Right lobe of liver (tissue), 4 donors: ENCODE results near the gene SUCO.

Source experiments
- CTCF ChIP-seq, 4 donors: fragments of 200-600 bp in 3 of 4; fragments of 450-650 bp in 1 of 4; IDR thresholded peaks; one replicate each; pipeline versions ENCODE4 v1.5.1 to v1.8.0; 2016 to 2022; ENCODE audit warnings: antibody characterized with exemption in 4 of 4, mild to moderate bottlenecking in 2 of 4
- POLR2A ChIP-seq: fragments of 450-650 bp; IDR thresholded peaks from one replicate; pipeline ENCODE4 v1.6.1; 2017; ENCODE audit warnings: antibody characterized with exemption, mild to moderate bottlenecking
- donor health status: DM: no; HTN: no; CAD: no.
- donor health status: DM: no; HTN: no; CAD: no.
- donor health status: DM: no; HTN: yes; CAD: no.

DNA sequence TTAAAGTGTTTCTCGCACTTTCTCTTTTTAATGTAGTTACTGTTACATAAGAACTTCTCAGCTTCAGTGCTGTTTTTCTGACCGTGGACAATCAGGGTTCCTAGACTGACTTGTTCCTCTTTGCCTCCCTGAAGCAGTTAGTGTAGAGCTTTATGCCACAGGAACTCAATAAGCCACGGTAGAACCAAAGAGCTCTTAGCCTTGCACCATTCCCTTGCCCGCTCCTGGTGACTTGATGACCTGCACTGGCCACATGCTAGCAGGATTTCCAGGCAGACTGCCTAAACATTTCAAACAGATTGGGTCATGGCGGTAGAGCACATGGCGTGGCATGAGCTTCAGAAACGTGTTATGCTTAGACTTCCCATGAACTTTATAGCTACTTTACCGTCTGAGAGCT, 107.2 kb downstream of the SUCO start:
- TF ChIP-seq CTCF (IDR thresholded peaks at IDR 0.05) (no peak), POLR2A (no peak)
